IgD-negative memory B cell (primary cell): ENCODE results near the gene CST7. TPM values are rescaled to one million over a fixed set of nuclear protein-coding genes. Genes with fewer than 3 reads are reported as not detected.

Source experiments
- H3K27ac Mint-ChIP-seq, 3 donors: one replicate each; pipeline ENCODE4 v1.8.0; 2020 to 2022; ENCODE audit warnings: mild to moderate bottlenecking in 3 of 3, mixed read lengths in 3 of 3, moderate library complexity in 1 of 3
- H3K27me3 Mint-ChIP-seq: one replicate; pipeline ENCODE4 v1.8.0; 2021; ENCODE audit warnings: mixed read lengths
- H3K36me3 Mint-ChIP-seq: one replicate; pipeline ENCODE4 v1.8.0; 2020; ENCODE audit warnings: mild to moderate bottlenecking, mixed read lengths
- H3K4me1 Mint-ChIP-seq, 3 donors: one replicate each; pipeline ENCODE4 v1.8.0; 2020 to 2022; ENCODE audit warnings: mixed read lengths in 3 of 3, mild to moderate bottlenecking in 1 of 3
- H3K4me3 Mint-ChIP-seq, 4 donors: one replicate each; pipeline ENCODE4 v1.8.0; 2020 to 2022; ENCODE audit warnings: mild to moderate bottlenecking in 4 of 4, mixed read lengths in 4 of 4, moderate library complexity in 3 of 4
- H3K9me3 Mint-ChIP-seq, 3 donors: one replicate each; pipeline ENCODE4 v1.8.0; 2020 to 2021; ENCODE audit warnings: mixed read lengths in 3 of 3, mild to moderate bottlenecking in 1 of 3
- polyA plus RNA-seq: library from polyadenylated mRNA; unstranded; fragments of 300-500 nt; fragmentation: Illumina TruSeq; gene quantifications from one replicate; pipeline ENCODE4 v1.2.3, GENCODE V29; 2021

The CST7 gene
- polyA plus RNA-seq, 1 donor from 2014 or later = 22.8 TPM

- H3K4me3 Mint-ChIP-seq = peak overlapping the region in 1 of 4 donors; percentile 68
- H3K27me3 Mint-ChIP-seq = no peaks in the 10 kb centered on the region
- H3K36me3 Mint-ChIP-seq = peaks cover 6% of the 10 kb centered on the region
- no peaks in the 10 kb centered on the region for H3K9me3 Mint-ChIP-seq
- peaks cover 0 to 1% (median 0%) of the 10 kb centered on the region in 3 donors for H3K4me1 Mint-ChIP-seq
- peak overlapping the region in 2 of 3 donors; percentile 16 to 43 for H3K27ac Mint-ChIP-seq
These were observed 12.5 kb downstream of the CST7 start for GRCh38 chr20:24961384-24962181.

GRCh38 chr20:24962182-24962492 is 13.1 kb downstream of the CST7 start:
- H3K27me3 Mint-ChIP-seq = no peaks in the 10 kb centered on the region
- no peak overlapping the region for H3K27ac Mint-ChIP-seq
- peaks cover 0 to 1% (median 0%) of the 10 kb centered on the region in 3 donors for H3K4me1 Mint-ChIP-seq
- no peaks in the 10 kb centered on the region for H3K9me3 Mint-ChIP-seq
- H3K4me3 Mint-ChIP-seq = peak overlapping the region in 1 of 4 donors; percentile 47
- H3K36me3 Mint-ChIP-seq = peaks cover 6% of the 10 kb centered on the region

GRCh38 chr20:24962510-24962909 is 13.4 kb downstream of the CST7 start:
- Mint-ChIP-seq H3K9me3 (no peaks in the 10 kb centered on the region), H3K36me3 (peaks cover 7% of the 10 kb centered on the region), H3K4me1 (peaks cover 0 to 1% (median 0%) of the 10 kb centered on the region in 3 donors), H3K4me3 (peak overlapping the region in 1 of 4 donors; percentile 9), H3K27me3 (no peaks in the 10 kb centered on the region), H3K27ac (no peak overlapping the region)

- H3K27me3 Mint-ChIP-seq = no peaks in the 10 kb centered on the region
- H3K36me3 Mint-ChIP-seq = peaks cover 7% of the 10 kb centered on the region
- H3K4me1 Mint-ChIP-seq = no peaks in the 10 kb centered on the region
- no peaks in the 10 kb centered on the region for H3K9me3 Mint-ChIP-seq
- H3K4me3 Mint-ChIP-seq = no peak overlapping the region
- H3K27ac Mint-ChIP-seq = peak overlapping the region in 1 of 3 donors; percentile 52
These were observed 14.8 kb downstream of the CST7 start for GRCh38 chr20:24963672-24964505.

GRCh38 chr20:24964506-24964840 is 15.4 kb downstream of the CST7 start:
- Mint-ChIP-seq H3K4me3 (no peak overlapping the region), H3K4me1 (no peaks in the 10 kb centered on the region), H3K27ac (peak overlapping the region in 1 of 3 donors; percentile 52), H3K36me3 (peaks cover 7% of the 10 kb centered on the region), H3K9me3 (no peaks in the 10 kb centered on the region), H3K27me3 (no peaks in the 10 kb centered on the region)

GRCh38 chr20:24965065-24965919 is 16.2 kb downstream of the CST7 start:
- Mint-ChIP-seq H3K27ac (no peak overlapping the region), H3K36me3 (peaks cover 7% of the 10 kb centered on the region), H3K27me3 (no peaks in the 10 kb centered on the region), H3K4me1 (no peaks in the 10 kb centered on the region), H3K4me3 (no peak overlapping the region), H3K9me3 (no peaks in the 10 kb centered on the region)

- Mint-ChIP-seq H3K4me1 (no peaks in the 10 kb centered on the region), H3K9me3 (no peaks in the 10 kb centered on the region), H3K27ac (peak overlapping the region in 1 of 3 donors; percentile 77), H3K27me3 (no peaks in the 10 kb centered on the region), H3K4me3 (no peak overlapping the region), H3K36me3 (peaks cover 7% of the 10 kb centered on the region)
These were observed 17.4 kb downstream of the CST7 start for GRCh38 chr20:24966317-24967012.

GRCh38 chr20:24968278-24968800 is 19.3 kb downstream of the CST7 start:
- Mint-ChIP-seq H3K36me3 (peaks cover 5% of the 10 kb centered on the region), H3K27me3 (no peaks in the 10 kb centered on the region), H3K4me1 (no peaks in the 10 kb centered on the region), H3K9me3 (no peaks in the 10 kb centered on the region), H3K27ac (peak overlapping the region in 1 of 3 donors; percentile 71), H3K4me3 (no peak overlapping the region)

GRCh38 chr20:24969186-24970029 is 20.3 kb downstream of the CST7 start:
- no peaks in the 10 kb centered on the region for H3K27me3 Mint-ChIP-seq
- no peak overlapping the region for H3K27ac Mint-ChIP-seq
- H3K36me3 Mint-ChIP-seq = peaks cover 6% of the 10 kb centered on the region
- no peaks in the 10 kb centered on the region for H3K9me3 Mint-ChIP-seq
- H3K4me3 Mint-ChIP-seq = no peak overlapping the region
- no peaks in the 10 kb centered on the region for H3K4me1 Mint-ChIP-seq

GRCh38 chr20:24970030-24970553 is 21.0 kb downstream of the CST7 start:
- H3K4me1 Mint-ChIP-seq = no peaks in the 10 kb centered on the region
- H3K36me3 Mint-ChIP-seq = peaks cover 8% of the 10 kb centered on the region
- H3K27me3 Mint-ChIP-seq = no peaks in the 10 kb centered on the region
- no peaks in the 10 kb centered on the region for H3K9me3 Mint-ChIP-seq
- no peak overlapping the region for H3K27ac Mint-ChIP-seq
- no peak overlapping the region for H3K4me3 Mint-ChIP-seq

GRCh38 chr20:24970754-24971153 is 21.7 kb downstream of the CST7 start:
- H3K4me1 Mint-ChIP-seq = no peaks in the 10 kb centered on the region
- no peak overlapping the region for H3K4me3 Mint-ChIP-seq
- H3K36me3 Mint-ChIP-seq = peaks cover 13% of the 10 kb centered on the region
- H3K9me3 Mint-ChIP-seq = peaks cover 0 to 3% (median 0%) of the 10 kb centered on the region in 3 donors
- H3K27me3 Mint-ChIP-seq = no peaks in the 10 kb centered on the region
- peak overlapping the region in 1 of 3 donors; percentile 33 for H3K27ac Mint-ChIP-seq

- Mint-ChIP-seq H3K27me3 (no peaks in the 10 kb centered on the region), H3K4me3 (no peak overlapping the region), H3K36me3 (peaks cover 19% of the 10 kb centered on the region), H3K4me1 (no peaks in the 10 kb centered on the region), H3K27ac (no peak overlapping the region), H3K9me3 (peaks cover 0 to 8% (median 2%) of the 10 kb centered on the region in 3 donors)
These were observed 22.5 kb downstream of the CST7 start for GRCh38 chr20:24971376-24972101.

GRCh38 chr20:24972341-24972740 is 23.3 kb downstream of the CST7 start:
- Mint-ChIP-seq H3K27me3 (no peaks in the 10 kb centered on the region), H3K36me3 (peaks cover 21% of the 10 kb centered on the region), H3K9me3 (peaks cover 2 to 13% (median 3%) of the 10 kb centered on the region in 3 donors), H3K4me1 (peaks cover 0 to 2% (median 1%) of the 10 kb centered on the region in 3 donors), H3K4me3 (no peak overlapping the region), H3K27ac (no peak overlapping the region)
